NCI-H2227 (cell line): Measurements from ENCODE around the gene OR7G1.
"Not testable (repeated sequence)": the region's sequence is repeated elsewhere in the genome, so short reads cannot be mapped to it uniquely, and the experiment has no call there.

Experiments
- DNase-seq: peaks from one replicate; lab custom pipeline; 2025; ENCODE audit not compliant: unreplicated experiment; lab: John Stamatoyannopoulos, UW

Gene OR7G1

GRCh38 chr19:9078651-9079050 lies 36.9 kb downstream of the OR7G1 start:
- DNase-seq = no peak

- no peak for DNase-seq
Observed at GRCh38 chr19:9076901-9077300, 38.7 kb downstream of the OR7G1 start.

- peak; percentile 67 for DNase-seq
Observed at GRCh38 chr19:9075064-9075949, 40.3 kb downstream of the OR7G1 start.

- DNase-seq = no peak
Observed at GRCh38 chr19:9073806-9074205, 41.8 kb downstream of the OR7G1 start.

- not testable (repeated sequence) for DNase-seq
Observed at GRCh38 chr19:9071720-9072119, 43.8 kb downstream of the OR7G1 start.

- DNase-seq = no peak
Observed at GRCh38 chr19:9070066-9070465, 45.5 kb downstream of the OR7G1 start.

GRCh38 chr19:9065457-9066014 lies 50.0 kb downstream of the OR7G1 start:
- DNase-seq = no peak
